ENCODE results near the gene PLPPR1.
A peak's percentile ranks its signal among the peaks of the same experiment; 100 is the strongest.

The PLPPR1 gene

GRCh38 chr9:101047848-101048397, 19.4 kb downstream of the PLPPR1 start:
- no peak for DNase-seq (ENCODE audit: low spot score)

- DNase-seq (ENCODE audit: low spot score): no peak
These were observed 22.1 kb downstream of the PLPPR1 start for GRCh38 chr9:101050650-101051049.

GRCh38 chr9:101054657-101055056, 26.1 kb downstream of the PLPPR1 start:
- peak; percentile 50 for DNase-seq (ENCODE audit: low spot score)

GRCh38 chr9:101055516-101055915, 27.0 kb downstream of the PLPPR1 start:
- DNase-seq (ENCODE audit: low spot score): no peak

DNA sequence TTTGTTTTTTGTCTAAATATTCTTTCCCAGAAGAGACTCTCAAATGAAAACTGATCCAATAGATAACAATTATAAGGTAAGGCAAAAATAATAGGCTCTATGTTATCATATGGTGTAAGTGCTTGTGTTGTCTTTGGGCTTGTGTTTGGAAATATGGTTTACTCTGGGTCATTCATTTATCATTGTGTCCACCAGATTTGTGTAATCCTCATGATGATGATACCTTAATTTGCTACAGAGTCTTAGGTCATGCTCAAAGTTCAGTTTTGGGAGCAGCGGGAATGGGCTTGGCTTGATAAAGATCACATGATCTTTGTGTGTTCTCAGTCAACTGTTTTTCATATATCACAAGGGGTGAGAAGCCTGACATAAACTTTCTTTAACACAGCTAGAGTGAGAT, 34.2 kb downstream of the PLPPR1 start:
- DNase-seq (ENCODE audit: low spot score): no peak

- DNase-seq (ENCODE audit: low spot score): no peak
These were observed 34.7 kb downstream of the PLPPR1 start for GRCh38 chr9:101063192-101063591.

GRCh38 chr9:101064206-101064605, 35.7 kb downstream of the PLPPR1 start:
- no peak for DNase-seq (ENCODE audit: low spot score)

DNA sequence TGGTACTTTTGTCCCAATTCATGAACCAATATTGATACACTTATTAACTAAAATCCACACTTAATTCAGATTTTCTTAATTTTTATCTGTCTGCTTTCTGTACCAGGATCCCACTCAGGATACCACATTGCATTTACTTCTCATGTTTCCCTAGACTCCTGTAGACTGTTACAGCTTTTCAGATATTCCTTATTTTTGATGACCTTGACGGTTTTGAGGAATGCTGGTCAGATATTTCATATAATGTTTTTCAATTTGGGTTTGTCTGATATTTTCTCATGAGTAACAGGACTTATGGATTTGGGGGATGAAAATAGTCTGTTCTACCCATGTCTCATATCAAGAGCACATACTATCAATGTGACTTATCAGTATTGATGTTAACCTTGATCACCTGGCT, 37.4 kb downstream of the PLPPR1 start:
- DNase-seq (ENCODE audit: low spot score): no peak

GRCh38 chr9:101068696-101069095, 40.2 kb downstream of the PLPPR1 start:
- no peak for DNase-seq (ENCODE audit: low spot score)

- no peak for DNase-seq (ENCODE audit: low spot score)
These were observed 43.7 kb downstream of the PLPPR1 start for GRCh38 chr9:101072259-101072658.

DNA sequence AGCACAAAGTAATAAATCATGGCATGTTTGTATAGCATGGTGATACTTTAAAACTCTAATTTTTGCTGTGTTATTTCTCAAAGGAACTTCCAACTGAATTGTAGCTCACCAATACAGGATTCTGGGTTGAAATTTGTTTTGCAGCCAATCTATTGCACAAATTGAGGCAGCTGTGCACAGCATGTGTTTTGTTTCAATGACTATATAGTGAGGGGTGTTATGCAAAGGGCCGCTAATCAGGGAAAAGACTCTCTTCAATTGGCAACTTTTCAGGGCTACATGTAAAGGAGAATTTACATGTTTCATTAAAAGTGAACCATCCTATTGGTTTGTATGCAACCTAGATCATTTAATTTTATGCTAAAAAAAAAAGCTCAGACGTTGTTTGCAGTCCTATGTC, 44.6 kb downstream of the PLPPR1 start:
- DNase-seq (ENCODE audit: low spot score): no peak

- DNase-seq (ENCODE audit: low spot score): no peak
These were observed 53.1 kb downstream of the PLPPR1 start for GRCh38 chr9:101081641-101082040.

DNA sequence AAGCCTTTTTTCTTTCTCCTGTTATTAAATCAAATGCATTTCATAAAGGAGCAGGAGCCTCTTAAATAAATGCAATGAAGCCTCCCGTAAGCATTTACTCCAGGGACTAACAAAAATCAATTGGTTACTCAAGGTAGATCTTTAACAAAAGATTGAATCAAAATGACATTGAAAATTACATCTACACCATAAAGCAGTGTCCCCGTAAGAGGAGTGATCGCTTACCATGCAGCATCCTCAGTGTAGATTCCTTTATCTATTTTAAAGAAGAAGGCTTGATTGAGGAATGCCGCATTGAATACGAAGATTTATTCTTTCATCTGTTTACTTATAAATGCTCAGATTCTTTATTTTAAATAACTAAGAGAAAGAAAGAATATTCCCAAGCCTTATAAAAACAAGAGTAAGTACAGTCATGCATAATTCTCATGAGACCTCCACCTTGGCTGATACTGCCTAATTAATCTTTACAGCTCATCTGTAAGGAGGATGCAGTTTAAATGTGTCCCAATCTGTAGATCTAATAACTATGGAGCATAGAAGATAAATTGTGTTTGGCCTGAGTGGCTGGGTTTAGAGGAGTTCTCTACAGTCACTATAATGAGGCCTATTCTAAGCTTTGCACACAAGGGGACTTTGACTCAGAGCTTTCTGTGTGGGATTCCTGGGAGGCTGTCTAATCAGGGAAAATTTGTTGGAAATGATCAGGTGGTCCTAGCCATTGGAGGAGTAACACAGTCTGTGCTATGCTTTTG, 55.1 kb downstream of the PLPPR1 start:
- no peak for DNase-seq (ENCODE audit: low spot score)

GRCh38 chr9:101087426-101087825, 58.9 kb downstream of the PLPPR1 start:
- DNase-seq (ENCODE audit: low spot score): no peak

DNA sequence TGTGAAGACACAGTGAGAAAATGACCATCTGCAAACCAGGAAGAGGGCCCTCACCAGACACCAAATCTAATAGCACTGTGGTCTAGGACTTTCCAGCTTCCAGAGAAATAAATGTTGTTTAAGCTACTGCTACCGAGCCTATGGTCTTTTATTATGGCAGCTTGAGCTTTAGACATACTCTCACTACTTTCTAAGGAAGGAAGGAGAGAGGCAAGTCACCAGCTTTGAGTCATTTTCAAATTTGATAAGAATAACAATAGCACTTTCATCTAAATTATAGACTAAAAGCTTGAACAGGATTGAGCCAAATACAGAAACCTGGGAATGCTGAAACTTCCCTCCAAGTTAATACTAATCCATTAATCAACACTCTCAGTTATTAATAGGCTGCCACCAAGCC, 64.4 kb downstream of the PLPPR1 start:
- DNase-seq (ENCODE audit: low spot score): no peak

DNA sequence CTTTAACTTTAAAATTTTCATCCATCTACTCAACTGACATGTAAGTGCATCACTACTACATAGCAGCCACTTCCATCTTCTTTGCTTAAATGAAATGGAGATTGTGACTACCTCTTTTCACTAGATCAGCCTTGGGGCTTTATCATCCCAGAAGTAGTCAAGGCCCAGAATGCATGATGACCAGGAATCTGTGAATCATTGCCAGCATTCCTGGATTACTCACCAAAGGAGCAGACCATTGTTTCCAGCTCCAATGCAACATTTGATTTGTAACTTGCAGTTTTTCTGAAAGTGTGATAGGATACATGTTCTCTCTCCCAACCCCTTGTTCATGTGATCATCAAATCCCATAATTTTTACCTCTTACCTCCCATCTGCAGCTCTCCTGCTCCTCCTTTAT, 65.1 kb downstream of the PLPPR1 start:
- no peak for DNase-seq (ENCODE audit: low spot score)

DNA sequence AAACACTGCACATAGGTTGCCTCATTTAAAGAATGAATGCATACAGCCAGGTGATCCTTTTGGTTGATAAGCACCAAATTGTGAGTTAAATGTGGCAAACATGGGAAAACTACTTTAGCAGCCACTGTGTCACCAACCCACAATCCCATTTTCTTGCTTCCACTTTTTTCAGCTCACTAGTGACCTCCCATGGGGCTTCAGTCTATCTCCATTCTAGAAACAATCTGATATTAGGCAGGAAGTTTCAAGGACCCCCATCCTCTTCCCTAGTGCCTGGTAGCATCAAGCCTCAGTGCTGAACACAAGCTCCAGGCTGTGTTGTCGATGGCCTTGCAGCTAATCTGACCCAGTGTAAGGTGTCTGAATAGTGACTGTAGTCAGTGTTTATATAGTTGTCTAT, 66.2 kb downstream of the PLPPR1 start:
- no peak for DNase-seq (ENCODE audit: low spot score)

- no peak for DNase-seq (ENCODE audit: low spot score)
These were observed 68.7 kb downstream of the PLPPR1 start for GRCh38 chr9:101097210-101097609.

DNA sequence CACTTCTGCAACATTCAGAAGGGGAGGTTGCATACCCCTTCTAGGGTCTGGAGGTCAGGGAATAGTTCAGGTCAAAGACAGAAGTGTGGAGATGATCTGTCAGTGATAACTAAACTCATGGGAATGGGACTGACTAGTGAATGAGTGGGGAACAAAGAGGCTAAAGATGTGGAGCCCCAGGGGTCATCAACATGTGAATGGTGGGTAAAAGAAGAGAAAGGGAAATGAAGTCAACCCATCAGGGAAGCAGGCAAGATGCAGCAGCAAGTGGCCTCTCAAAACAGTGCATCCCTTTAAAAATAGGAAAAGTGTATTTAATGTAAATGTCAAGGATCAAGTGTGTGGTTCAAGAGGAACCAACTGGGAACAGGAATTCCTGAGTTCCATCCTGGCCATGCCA, 69.9 kb downstream of the PLPPR1 start:
- no peak for DNase-seq (ENCODE audit: low spot score)

DNA sequence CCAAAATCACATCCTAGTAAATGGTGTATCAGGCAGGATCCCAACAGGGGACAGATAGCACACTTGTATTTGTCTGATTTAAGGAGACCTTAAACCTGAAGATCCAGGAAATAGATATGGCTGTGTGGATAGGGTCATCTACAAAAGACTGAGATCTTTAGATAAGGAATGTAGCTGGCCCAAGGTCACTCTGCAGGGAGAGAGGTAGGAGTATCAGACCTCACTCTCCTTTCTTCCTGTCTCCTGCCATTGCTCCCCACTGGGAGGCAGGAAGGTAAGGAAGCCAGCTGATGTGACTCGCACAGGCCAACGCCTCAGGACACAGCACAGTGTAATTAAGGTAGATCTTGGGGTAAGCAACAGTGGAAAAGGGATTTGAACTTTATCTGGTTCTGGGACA, 85.8 kb downstream of the PLPPR1 start:
- no peak for DNase-seq (ENCODE audit: low spot score)

DNA sequence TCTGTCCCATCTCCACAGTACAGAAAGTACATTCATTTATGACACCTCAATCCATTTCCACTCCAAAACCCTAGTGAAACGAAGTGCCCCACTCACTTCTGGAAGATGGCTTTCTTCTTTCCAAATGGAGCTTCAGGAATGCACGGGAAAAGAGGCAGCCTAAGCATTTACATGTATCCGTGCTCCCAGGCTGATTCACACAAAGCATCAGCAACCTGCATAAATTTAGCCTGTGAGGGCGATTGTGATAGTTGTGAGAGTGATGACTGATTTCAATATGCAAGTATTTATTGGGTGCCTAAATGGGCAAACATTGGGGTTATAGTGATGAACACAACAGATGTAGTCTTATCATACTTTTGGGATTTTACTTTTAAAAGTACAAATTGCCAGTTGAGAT, 86.6 kb downstream of the PLPPR1 start:
- no peak for DNase-seq (ENCODE audit: low spot score)

GRCh38 chr9:101117161-101117560, 88.6 kb downstream of the PLPPR1 start:
- no peak for DNase-seq (ENCODE audit: low spot score)

DNA sequence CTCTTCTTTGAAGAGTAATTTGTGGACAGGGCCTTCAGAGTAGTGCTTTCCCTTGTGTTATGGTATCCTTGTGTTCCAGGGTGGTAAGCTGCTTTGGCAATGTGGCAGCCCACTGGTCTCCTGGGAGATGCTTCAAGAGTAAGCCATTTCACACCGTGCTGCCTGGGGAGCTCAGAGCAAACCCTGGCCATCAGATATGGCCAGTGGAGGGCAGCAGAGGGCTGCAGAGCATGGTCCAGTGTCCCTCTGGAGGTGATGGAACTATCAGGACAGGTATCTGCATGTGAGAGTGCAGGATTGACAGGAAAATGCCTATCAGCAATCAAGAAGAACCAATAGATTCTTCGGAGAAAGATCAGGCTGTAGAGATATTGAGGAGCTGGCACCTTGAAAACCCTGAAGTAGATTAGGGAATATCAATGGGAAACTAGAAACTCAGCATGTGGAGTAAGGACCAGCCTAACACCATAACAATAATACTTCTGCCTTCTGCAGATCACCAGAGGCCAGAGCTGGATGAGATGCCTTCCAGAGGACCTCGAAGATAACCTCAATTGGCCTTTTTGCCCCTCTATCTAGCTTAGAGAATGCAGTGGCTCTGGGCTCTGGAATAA, 90.8 kb downstream of the PLPPR1 start:
- peak; percentile 79 for DNase-seq (ENCODE audit: low spot score)

All from ecto neural progenitor cell (in vitro differentiated cells).